ENCODE data around the gene FCSK. TPM values are rescaled to one million over a fixed set of nuclear protein-coding genes. Genes with fewer than 3 reads are reported as not detected.
A peak's percentile ranks its signal among the peaks of the same experiment; 100 is the strongest.
"Not testable (repeated sequence)": the region's sequence is repeated elsewhere in the genome, so short reads cannot be mapped to it uniquely, and the experiment has no call there.

The FCSK gene
- total RNA-seq, 3 donors from 2014 or later (not counting 1 experiment from before 2014, with no cell fraction given): 28.5 to 33.0 (median 29.6) TPM

DNA sequence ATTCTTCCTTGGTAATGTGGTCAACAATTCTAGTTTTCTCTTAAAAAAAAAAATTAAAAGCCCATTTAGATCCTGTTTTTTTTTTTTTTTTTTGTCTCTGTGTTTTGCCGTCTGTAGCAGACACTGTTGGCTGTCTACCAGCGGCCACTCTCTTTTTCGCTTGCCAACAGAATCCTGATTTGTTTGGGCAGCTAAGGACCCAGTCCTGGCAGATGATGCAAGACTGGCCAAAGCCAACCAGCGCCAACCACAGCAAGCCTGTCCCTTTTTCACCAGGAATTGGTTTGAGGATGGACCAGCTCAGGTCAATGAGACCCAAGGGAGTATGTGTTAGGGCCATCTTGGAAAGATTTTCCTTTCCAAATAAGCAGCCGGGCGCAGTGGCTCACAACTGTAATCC is 43.7 kb upstream of the FCSK start:
- Histone ChIP-seq H3K27ac (ENCODE audit: low read length) (no peak overlapping the region), H3K4me3 (ENCODE audit: low read length) (no peak overlapping the region), H3K27me3 (ENCODE audit: control insufficient read depth, insufficient read depth, low read length) (no peaks in the 10 kb centered on the region), H3K4me1 (ENCODE audit: control insufficient read depth, insufficient read depth, low read length) (peaks cover 7% of the 10 kb centered on the region), H3K36me3 (ENCODE audit: control insufficient read depth, insufficient read depth, low read length) (no peaks in the 10 kb centered on the region), H3K9me3 (ENCODE audit: control insufficient read depth, insufficient read depth, low read length) (no peaks in the 10 kb centered on the region)
- Mint-ChIP-seq H3K9me3 (no peaks in the 10 kb centered on the region), H3K36me3 (no peaks in the 10 kb centered on the region), H3K4me1 (peaks cover 5 to 16% of the 10 kb centered on the region in 2 donors), H3K27me3 (ENCODE audit: low read depth in 2 of 2) (no peaks in the 10 kb centered on the region), H3K4me3 (no peak overlapping the region), H3K27ac (no peak overlapping the region)
- no peak for TF ChIP-seq CTCF (IDR thresholded peaks at IDR 0.05)
- intact Hi-C loops (cut with micrococcal nuclease): no loop called here
- WGBS (ENCODE audit: insufficient coverage): over 99% methylated on average over 6 of the region's 6 CpGs
- DNase-seq: no peak
- no peak for ATAC-seq

GRCh38 chr16:70412385-70412784 is 42.0 kb upstream of the FCSK start:
- Mint-ChIP-seq H3K36me3 (no peaks in the 10 kb centered on the region), H3K27me3 (ENCODE audit: low read depth in 2 of 2) (no peaks in the 10 kb centered on the region), H3K4me1 (peaks cover 5 to 12% of the 10 kb centered on the region in 2 donors), H3K9me3 (no peaks in the 10 kb centered on the region), H3K27ac (no peak overlapping the region), H3K4me3 (no peak overlapping the region)
- TF ChIP-seq CTCF (IDR thresholded peaks at IDR 0.05): no peak
- WGBS (ENCODE audit: insufficient coverage): over 99% methylated on average over 7 of the region's 8 CpGs
- DNase-seq (no peak), ATAC-seq (no peak)
- H3K4me3 ChIP-seq (ENCODE audit: low read length): no peak overlapping the region
- H3K27me3 ChIP-seq (ENCODE audit: control insufficient read depth, insufficient read depth, low read length): no peaks in the 10 kb centered on the region
- H3K27ac ChIP-seq (ENCODE audit: low read length): no peak overlapping the region
- H3K9me3 ChIP-seq (ENCODE audit: control insufficient read depth, insufficient read depth, low read length): no peaks in the 10 kb centered on the region
- intact Hi-C loops (cut with micrococcal nuclease): no loop called here
- peaks cover 7% of the 10 kb centered on the region for H3K4me1 ChIP-seq (ENCODE audit: control insufficient read depth, insufficient read depth, low read length)
- no peaks in the 10 kb centered on the region for H3K36me3 ChIP-seq (ENCODE audit: control insufficient read depth, insufficient read depth, low read length)

GRCh38 chr16:70413572-70413971 is 40.8 kb upstream of the FCSK start:
- H3K4me3 ChIP-seq (ENCODE audit: low read length); H3K27me3 Mint-ChIP-seq (ENCODE audit: low read depth in 2 of 2); DNase-seq; H3K9me3 ChIP-seq (ENCODE audit: control insufficient read depth, insufficient read depth, low read length); H3K4me1 ChIP-seq (ENCODE audit: control insufficient read depth, insufficient read depth, low read length); H3K27ac Mint-ChIP-seq; ATAC-seq; intact Hi-C loops (cut with micrococcal nuclease); H3K4me3 Mint-ChIP-seq; H3K36me3 Mint-ChIP-seq; H3K27ac ChIP-seq (ENCODE audit: low read length); H3K36me3 ChIP-seq (ENCODE audit: control insufficient read depth, insufficient read depth, low read length); H3K27me3 ChIP-seq (ENCODE audit: control insufficient read depth, insufficient read depth, low read length); H3K9me3 Mint-ChIP-seq: not testable (repeated sequence)
- 100% methylated on average over 4 of the region's 5 CpGs for WGBS (ENCODE audit: insufficient coverage)
- peaks cover 2 to 12% of the 10 kb centered on the region in 2 donors for H3K4me1 Mint-ChIP-seq

DNA sequence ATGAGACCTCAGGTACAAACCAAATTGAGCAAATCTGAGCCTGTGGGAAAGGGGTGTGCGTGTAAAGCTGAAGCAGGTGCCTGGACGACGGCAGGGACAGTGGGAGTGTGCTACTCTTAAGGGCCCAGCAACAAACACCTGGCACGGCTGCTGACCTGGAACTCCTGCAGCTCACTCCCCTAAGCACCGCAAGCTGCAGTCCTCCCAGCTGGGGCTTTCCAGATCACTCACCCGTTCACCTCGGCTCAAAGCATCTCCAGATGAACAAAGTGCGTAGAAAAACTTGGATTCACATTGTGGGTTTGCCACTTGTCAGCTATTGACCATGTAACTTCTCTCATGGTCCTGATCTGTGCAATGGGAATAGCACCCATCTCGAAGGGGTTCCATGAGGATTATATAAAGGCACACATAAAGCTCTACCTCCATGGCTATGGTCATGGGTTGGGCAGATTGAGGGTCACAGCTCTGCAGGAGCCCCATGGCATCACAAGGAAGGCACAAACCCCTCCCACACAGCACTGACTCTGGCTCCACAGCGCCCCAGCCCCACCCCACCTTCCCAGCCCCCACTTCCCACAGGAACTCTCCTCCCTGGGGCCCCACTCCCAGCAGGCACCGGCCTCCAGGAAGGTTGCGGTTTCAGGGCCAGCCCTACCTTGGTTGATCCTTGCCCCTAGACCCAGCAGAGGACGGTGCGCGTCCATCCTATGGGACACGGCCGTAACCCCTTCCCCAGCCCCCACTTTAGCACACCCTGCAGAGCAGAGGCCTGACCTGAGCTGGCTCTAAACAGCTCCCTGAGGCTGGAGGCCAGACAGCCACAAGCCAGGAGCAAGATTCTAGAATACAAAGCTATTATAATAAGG is 37.4 kb upstream of the FCSK start:
- 87% methylated on average over 17 of the region's 17 CpGs for WGBS (ENCODE audit: insufficient coverage)
- no peak overlapping the region for H3K4me3 ChIP-seq (ENCODE audit: low read length)
- no peaks in the 10 kb centered on the region for H3K27me3 ChIP-seq (ENCODE audit: control insufficient read depth, insufficient read depth, low read length)
- TF ChIP-seq CTCF (IDR thresholded peaks at IDR 0.05): no peak
- Mint-ChIP-seq H3K27me3 (ENCODE audit: low read depth in 2 of 2) (no peaks in the 10 kb centered on the region), H3K27ac (peak overlapping the region in 1 of 2 donors; percentile 54), H3K36me3 (no peaks in the 10 kb centered on the region), H3K9me3 (no peaks in the 10 kb centered on the region), H3K4me1 (peaks cover 10 to 23% of the 10 kb centered on the region in 2 donors), H3K4me3 (no peak overlapping the region)
- H3K27ac ChIP-seq (ENCODE audit: low read length): no peak overlapping the region
- H3K4me1 ChIP-seq (ENCODE audit: control insufficient read depth, insufficient read depth, low read length): peaks cover 15% of the 10 kb centered on the region
- intact Hi-C loops (cut with micrococcal nuclease): no loop called here
- DNase-seq (no peak), ATAC-seq (no peak)
- no peaks in the 10 kb centered on the region for H3K36me3 ChIP-seq (ENCODE audit: control insufficient read depth, insufficient read depth, low read length)
- no peaks in the 10 kb centered on the region for H3K9me3 ChIP-seq (ENCODE audit: control insufficient read depth, insufficient read depth, low read length)

Data from natural killer cell (primary cell).